GM20000 (cell line): ENCODE measurements around the gene REP15.

Experiments
- DNase-seq: peaks from one replicate; pipeline ENCODE4 v3.0.0; 2012; ENCODE audit warnings: low spot score
- TF ChIP-seq, protein P1 (sequence below): IDR thresholded peaks from 2 replicates; pipeline ENCODE4 v1.5.1; 2012; ENCODE audit warnings: mild to moderate bottlenecking, control low read depth; ENCODE audit errors: extremely low read depth, missing control alignments

The REP15 gene

DNA sequence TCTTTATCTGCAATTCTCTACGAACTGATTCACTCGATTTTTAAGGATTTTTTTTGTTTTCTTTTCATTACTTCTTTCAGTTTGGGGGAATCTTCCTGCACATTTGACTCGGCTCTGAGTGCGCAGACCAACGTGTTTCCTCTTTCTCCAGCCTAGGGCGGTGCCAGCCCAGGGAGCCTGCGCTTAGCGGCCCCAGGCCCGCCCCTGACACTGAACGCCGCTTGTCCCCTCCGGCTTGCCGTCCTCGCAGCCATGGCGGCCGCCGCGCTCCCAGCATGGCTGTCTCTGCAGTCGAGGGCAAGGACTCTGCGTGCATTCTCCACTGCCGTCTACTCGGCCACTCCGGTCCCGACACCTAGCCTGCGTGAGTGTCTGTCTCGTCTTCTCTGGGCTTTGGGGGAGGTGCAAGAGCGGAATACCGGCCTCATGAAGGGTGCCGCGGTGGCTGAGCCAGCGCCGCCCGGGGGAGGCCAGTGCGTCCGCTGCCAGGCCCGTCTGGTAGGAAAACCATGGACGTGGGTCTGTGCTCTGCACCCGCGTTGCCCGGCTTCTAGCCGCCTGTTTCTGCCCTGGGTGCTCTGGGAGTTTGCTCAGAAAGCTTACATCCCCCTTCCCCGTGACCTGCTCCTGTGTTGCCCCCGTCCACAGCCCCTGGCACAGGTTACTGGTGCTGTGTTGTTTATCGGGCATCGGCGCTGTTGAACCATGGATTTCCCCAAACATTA, 14.5 kb downstream of the REP15 start, which contains the start of gene MRPS35:
Gene MRPS35, plus strand, starts transcription at position 241 of the 725 bp plus-strand sequence. Its CDS starts 12 bp downstream, at position 253.
- peak; percentile 86 for DNase-seq

DNA sequence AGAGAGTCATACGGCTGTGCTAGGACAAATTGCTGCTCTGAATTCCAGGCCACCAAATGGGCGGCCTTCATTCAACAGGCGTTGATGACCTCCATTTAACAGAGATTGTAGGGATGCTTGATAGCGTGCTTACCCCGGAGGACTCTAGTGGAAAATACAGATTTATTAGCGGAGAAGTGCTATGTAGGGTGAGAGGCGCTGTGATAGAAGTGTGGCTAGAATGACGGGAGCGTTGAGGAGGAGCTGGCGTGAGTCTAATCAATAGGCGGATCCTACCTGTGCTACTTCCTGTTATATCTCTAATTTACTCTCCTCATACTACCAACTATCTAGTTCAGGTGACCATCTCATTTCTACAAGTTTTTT, 15.1 kb downstream of the REP15 start:
- TF ChIP-seq, protein P1, sequence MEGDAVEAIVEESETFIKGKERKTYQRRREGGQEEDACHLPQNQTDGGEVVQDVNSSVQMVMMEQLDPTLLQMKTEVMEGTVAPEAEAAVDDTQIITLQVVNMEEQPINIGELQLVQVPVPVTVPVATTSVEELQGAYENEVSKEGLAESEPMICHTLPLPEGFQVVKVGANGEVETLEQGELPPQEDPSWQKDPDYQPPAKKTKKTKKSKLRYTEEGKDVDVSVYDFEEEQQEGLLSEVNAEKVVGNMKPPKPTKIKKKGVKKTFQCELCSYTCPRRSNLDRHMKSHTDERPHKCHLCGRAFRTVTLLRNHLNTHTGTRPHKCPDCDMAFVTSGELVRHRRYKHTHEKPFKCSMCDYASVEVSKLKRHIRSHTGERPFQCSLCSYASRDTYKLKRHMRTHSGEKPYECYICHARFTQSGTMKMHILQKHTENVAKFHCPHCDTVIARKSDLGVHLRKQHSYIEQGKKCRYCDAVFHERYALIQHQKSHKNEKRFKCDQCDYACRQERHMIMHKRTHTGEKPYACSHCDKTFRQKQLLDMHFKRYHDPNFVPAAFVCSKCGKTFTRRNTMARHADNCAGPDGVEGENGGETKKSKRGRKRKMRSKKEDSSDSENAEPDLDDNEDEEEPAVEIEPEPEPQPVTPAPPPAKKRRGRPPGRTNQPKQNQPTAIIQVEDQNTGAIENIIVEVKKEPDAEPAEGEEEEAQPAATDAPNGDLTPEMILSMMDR, result no peak
- peak; percentile 21 for DNase-seq

More for the DNA sequence above, 14.5 kb downstream of the REP15 start, which contains the start of gene MRPS35:
- TF ChIP-seq, protein P1, result no peak

DNA sequence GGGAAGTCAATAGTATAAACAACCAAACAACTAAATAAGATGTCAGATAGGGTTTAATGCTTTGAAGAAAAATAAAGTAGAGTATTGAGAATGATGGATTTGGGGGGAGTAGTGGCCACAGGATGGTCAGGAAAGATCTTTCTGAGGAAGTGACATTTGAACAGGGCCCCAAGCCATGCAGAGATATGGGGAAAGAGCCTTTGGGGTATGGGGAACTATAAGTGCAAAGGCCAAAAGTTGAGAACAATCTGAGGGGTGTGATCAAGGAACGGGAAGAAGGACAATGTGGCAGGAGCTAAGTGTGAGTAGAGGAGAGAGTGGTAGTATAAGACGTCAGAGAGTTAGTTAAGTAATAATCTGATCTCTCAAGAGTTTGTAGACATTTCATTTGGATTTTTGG, 15.7 kb downstream of the REP15 start:
- DNase-seq, result no peak
- TF ChIP-seq, protein P1, result no peak

DNA sequence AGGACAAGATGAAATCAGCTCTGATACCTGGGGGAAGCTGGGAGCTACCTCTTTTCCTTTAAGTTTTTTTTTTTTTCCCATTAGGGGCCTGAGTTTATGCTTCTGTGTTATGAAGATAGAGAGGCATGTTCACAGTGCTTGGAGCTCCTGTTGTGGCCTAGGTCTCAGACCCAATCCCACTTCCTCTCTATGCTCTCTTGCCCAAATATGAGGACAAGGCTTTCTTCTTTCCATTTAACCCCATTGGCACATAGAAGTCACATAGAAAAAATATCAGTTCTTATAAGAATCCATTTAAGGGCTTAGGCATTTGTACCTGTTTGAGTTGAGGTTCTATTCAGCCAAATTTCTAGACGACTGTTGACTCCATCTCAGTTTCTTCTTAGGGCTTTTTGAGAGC, 27.0 kb downstream of the REP15 start:
- DNase-seq, result no peak
- TF ChIP-seq, protein P1, result no peak

DNA sequence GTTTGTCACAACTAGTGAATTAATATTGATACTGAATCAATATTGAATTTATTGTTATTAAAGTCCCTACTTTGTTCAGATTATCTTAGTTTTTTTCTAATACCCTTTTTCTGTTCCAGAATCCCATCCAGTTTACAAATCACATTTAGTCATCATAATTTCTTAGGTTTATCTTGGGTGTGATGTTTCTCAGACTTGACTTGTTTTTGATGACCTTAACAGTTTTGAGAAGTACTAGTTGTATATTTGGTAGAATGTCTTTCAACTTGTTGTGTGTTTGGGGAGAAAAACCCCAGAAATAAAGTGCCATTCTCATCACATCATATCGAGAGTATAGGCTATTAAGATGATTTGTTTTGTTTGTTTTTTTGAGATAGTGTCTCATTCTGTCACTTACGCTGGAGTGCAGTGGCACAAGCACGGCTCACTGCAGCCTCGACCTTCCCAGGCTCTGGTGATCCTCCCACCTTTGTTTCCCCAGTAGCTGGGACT, 33.9 kb downstream of the REP15 start:
- DNase-seq, result no peak
- TF ChIP-seq, protein P1, result no peak

DNA sequence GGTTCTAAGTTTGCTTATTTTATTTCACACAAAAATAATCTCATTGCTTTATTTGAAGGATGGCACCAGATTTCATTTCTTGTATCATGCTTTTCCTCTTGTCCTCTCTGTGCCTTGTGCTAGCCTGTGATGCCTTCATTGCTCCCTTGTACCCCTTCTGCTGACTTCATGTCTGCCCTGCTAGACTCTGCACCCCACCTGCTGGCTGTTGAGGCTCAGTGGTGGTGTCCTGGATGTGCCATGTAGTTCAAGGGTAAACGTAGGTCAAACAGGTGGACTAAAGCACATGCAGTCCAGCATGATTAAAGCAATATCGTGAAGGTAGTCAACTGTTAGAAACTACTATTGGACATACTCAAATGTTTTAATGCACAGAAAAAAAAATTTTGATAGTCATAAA, 36.0 kb downstream of the REP15 start:
- DNase-seq, result no peak
- TF ChIP-seq, protein P1, result no peak

DNA sequence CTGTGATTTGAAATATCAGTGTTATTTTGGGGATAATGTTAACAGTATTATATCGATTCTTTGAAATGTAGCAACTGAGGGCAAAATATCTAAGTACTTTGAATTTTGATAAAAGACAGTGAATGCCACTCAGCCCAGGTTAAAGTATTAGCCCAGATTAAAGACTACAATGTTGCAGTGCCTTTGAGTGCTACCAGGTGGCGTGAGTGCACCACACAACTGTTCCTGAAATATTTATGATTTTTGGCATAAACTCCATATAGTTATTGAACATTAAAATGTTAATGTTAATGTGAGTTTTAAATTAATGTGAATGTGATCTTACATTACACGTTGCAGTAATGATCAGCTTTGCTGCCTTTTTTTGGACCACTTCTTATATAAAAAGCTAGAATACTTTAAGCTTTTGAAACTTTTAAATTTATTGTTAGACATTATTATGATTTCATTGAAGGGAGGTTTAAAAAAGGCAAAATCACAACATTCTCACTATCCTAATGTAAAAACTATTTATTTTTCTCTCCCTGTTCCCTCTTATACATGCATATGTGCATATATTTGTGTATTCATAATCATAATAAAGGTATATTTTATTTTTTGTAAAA, 36.9 kb downstream of the REP15 start:
- TF ChIP-seq, protein P1, result peak; percentile 56
- peak; percentile 40 for DNase-seq
